K562 (cell line): ENCODE measurements around the gene NQO2. TPM values are rescaled to one million over a fixed set of nuclear protein-coding genes. Genes with fewer than 3 reads are reported as not detected.

Experiments used
- CEBPB ChIP-seq: fragments of 450-650 bp; IDR thresholded peaks from 2 replicates; pipeline ENCODE4 v1.6.1; 2016; ENCODE audit warnings: missing genetic modification characterization, missing compliant biosample characterization
- CHCHD3 ChIP-seq: fragments of 250-450 bp; sonication (Bioruptor Pico); IDR thresholded peaks from 2 replicates; pipeline ENCODE4 v2.1.2; 2022; ENCODE audit warnings: mild to moderate bottlenecking
- EP300 ChIP-seq: IDR thresholded peaks from 2 replicates; pipeline ENCODE4 v1.6.1; 2012; ENCODE audit warnings: low read length, improper control_type of control experiment
- GABPA ChIP-seq: fragments of 200-800 bp; sonication (Bioruptor generic); conservative IDR thresholded peaks from 2 replicates; pipeline ENCODE4 v1.6.1; 2016; ENCODE audit warnings: low read depth, missing genetic modification characterization, missing compliant biosample characterization
- NUFIP1 ChIP-seq: fragments of 450-650 bp; IDR thresholded peaks from 2 replicates; pipeline ENCODE4 v1.6.1; 2018; ENCODE audit not compliant: partially characterized antibody
- RBFOX2 ChIP-seq: fragments of 200-400 bp; formaldehyde crosslinking; IDR thresholded peaks from 2 replicates; pipeline ENCODE4 v1.6.1; 2017; ENCODE audit warnings: low read depth, mild to moderate bottlenecking, low read length, moderate library complexity
- SMARCC2 ChIP-seq: fragments of 450-650 bp; IDR thresholded peaks from 2 replicates; pipeline ENCODE4 v1.6.1; 2017; ENCODE audit warnings: antibody characterized with exemption, moderate library complexity, mild to moderate bottlenecking, low read depth
- ZBTB1 ChIP-seq: sonication (generic); formaldehyde crosslinking; IDR thresholded peaks from 2 replicates; pipeline ENCODE4 v1.8.1; 2023; ENCODE audit warnings: missing genetic modification reagents, low read depth, mild to moderate bottlenecking, borderline replicate concordance
- ZC3H8 ChIP-seq: fragments of 450-650 bp; IDR thresholded peaks from 2 replicates; pipeline ENCODE4 v1.6.1; 2017
- ZNF175 ChIP-seq: fragments of 200-800 bp; sonication (Bioruptor generic); IDR thresholded peaks from 2 replicates; pipeline ENCODE4 v1.6.1; 2016; ENCODE audit warnings: low read depth, mild to moderate bottlenecking, missing genetic modification characterization, missing compliant biosample characterization
- polyA plus RNA-seq, 8 experiments: library from polyadenylated mRNA; depleted of rRNA in 4 of 8; stranded (reverse) in 5 of 8; unstranded in 3 of 8; fragments of >200 nt; fragmentation: Nextera tagmentation in 2 of 8; fragmentation: Illumina TruSeq in 1 of 8; extraction: Ambion mirVana in 2 of 8; extraction: Trizol in 1 of 8; gene quantifications; 2 replicates each; pipeline versions ENCODE4 v1.2.1 to v1.2.3, GENCODE V29; 2011 to 2014; ENCODE audit warnings: inconsistent platforms in 1 of 8, missing spikeins in 1 of 8
- total RNA-seq, 7 experiments: library from RNA; depleted of rRNA in 6 of 7; stranded (reverse); fragments of >200 nt in 6 of 7; fragmentation: Illumina TruSeq in 2 of 7; extraction: Trizol in 2 of 7; gene quantifications; 2 replicates each; pipeline versions ENCODE4 v1.2.1 to v1.2.3, GENCODE V29; 2011 to 2021; ENCODE audit warnings: low replicate concordance in 1 of 7
- TF ChIP-seq, protein P1 (sequence below): sonication (generic); formaldehyde crosslinking; IDR thresholded peaks from 2 replicates; pipeline ENCODE4 v1.8.0; 2023; ENCODE audit warnings: missing genetic modification reagents, mild to moderate bottlenecking, borderline replicate concordance
- TF ChIP-seq, protein P2 (sequence below), 3 experiments: fragments of 200-800 bp in 1 of 3; fragments of 250-450 bp in 1 of 3; fragments of 450-650 bp in 1 of 3; sonication (Bioruptor Pico) in 1 of 3; sonication (Bioruptor generic) in 1 of 3; formaldehyde crosslinking in 1 of 3; IDR thresholded peaks; 2 replicates each; pipeline versions ENCODE4 v1.6.1 to v1.8.0; 2016 to 2022; ENCODE audit warnings: mild to moderate bottlenecking in 2 of 3, missing genetic modification characterization in 2 of 3, missing compliant biosample characterization in 1 of 3, moderate library complexity in 1 of 3
- TF ChIP-seq, protein P3 (sequence below): fragments of 450-650 bp; formaldehyde crosslinking; conservative IDR thresholded peaks from 2 replicates; pipeline ENCODE4 v1.4.0; 2022; ENCODE audit warnings: mild to moderate bottlenecking, missing genetic modification characterization

The NQO2 gene
- total and polyA plus RNA-seq, 9 of the 15 experiments (the other 6 are each of a cell fraction or from before 2014, with no cell fraction given), result 54.6 to 214 (median 116) TPM

DNA sequence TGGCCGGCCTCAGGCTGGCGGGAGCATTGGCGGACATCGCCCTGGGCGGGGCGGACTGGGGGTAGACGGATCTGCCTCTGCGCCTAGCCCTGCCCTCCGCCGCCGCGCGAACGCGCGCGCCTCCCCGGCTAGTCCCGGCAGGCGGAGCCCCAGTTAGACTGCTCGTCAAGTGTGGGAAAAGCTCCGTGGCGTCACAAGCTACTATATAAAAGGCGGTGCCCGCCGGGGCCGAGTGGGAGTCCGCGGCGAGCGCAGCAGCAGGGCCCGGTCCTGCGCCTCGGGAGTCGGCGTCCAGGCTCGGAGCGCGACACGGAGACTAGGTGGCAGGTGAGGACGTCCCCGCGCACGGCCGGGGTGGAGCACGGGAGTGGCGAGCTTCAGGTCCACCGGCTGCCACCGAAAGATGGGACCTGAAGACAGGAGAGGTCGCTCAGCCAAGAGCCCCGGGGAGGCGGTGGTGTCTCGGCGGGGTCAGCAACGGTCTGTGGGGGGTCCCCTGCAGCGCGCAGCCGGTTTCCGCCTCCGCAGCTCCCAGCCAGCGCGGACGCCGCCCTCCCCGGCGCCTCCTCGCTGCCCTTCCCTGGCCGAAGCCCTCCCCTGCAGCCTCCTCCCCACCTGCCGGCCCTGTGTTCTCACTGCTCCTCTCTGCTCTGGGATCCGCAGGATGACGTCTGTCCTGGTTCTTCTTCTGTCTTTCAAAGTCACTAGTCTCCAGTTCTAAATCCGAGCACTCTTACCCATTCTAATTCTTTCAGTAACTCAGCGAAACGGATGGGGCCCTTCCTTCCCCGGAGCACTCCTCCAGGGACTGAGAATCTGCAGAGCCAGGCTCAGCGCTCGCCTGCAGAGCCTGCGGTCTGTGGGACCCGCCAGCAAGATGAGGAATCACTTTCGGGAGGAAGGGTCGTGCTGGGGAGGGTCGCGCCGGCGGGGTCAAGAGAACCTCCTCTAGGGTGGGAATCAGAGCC, 64.3 kb downstream of the NQO2 start (continued):
- TF ChIP-seq, protein P1, sequence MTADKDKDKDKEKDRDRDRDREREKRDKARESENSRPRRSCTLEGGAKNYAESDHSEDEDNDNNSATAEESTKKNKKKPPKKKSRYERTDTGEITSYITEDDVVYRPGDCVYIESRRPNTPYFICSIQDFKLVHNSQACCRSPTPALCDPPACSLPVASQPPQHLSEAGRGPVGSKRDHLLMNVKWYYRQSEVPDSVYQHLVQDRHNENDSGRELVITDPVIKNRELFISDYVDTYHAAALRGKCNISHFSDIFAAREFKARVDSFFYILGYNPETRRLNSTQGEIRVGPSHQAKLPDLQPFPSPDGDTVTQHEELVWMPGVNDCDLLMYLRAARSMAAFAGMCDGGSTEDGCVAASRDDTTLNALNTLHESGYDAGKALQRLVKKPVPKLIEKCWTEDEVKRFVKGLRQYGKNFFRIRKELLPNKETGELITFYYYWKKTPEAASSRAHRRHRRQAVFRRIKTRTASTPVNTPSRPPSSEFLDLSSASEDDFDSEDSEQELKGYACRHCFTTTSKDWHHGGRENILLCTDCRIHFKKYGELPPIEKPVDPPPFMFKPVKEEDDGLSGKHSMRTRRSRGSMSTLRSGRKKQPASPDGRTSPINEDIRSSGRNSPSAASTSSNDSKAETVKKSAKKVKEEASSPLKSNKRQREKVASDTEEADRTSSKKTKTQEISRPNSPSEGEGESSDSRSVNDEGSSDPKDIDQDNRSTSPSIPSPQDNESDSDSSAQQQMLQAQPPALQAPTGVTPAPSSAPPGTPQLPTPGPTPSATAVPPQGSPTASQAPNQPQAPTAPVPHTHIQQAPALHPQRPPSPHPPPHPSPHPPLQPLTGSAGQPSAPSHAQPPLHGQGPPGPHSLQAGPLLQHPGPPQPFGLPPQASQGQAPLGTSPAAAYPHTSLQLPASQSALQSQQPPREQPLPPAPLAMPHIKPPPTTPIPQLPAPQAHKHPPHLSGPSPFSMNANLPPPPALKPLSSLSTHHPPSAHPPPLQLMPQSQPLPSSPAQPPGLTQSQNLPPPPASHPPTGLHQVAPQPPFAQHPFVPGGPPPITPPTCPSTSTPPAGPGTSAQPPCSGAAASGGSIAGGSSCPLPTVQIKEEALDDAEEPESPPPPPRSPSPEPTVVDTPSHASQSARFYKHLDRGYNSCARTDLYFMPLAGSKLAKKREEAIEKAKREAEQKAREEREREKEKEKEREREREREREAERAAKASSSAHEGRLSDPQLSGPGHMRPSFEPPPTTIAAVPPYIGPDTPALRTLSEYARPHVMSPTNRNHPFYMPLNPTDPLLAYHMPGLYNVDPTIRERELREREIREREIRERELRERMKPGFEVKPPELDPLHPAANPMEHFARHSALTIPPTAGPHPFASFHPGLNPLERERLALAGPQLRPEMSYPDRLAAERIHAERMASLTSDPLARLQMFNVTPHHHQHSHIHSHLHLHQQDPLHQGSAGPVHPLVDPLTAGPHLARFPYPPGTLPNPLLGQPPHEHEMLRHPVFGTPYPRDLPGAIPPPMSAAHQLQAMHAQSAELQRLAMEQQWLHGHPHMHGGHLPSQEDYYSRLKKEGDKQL, result peak; percentile 89; the same call in 1 of the 2 replicates
- TF ChIP-seq, protein P2, sequence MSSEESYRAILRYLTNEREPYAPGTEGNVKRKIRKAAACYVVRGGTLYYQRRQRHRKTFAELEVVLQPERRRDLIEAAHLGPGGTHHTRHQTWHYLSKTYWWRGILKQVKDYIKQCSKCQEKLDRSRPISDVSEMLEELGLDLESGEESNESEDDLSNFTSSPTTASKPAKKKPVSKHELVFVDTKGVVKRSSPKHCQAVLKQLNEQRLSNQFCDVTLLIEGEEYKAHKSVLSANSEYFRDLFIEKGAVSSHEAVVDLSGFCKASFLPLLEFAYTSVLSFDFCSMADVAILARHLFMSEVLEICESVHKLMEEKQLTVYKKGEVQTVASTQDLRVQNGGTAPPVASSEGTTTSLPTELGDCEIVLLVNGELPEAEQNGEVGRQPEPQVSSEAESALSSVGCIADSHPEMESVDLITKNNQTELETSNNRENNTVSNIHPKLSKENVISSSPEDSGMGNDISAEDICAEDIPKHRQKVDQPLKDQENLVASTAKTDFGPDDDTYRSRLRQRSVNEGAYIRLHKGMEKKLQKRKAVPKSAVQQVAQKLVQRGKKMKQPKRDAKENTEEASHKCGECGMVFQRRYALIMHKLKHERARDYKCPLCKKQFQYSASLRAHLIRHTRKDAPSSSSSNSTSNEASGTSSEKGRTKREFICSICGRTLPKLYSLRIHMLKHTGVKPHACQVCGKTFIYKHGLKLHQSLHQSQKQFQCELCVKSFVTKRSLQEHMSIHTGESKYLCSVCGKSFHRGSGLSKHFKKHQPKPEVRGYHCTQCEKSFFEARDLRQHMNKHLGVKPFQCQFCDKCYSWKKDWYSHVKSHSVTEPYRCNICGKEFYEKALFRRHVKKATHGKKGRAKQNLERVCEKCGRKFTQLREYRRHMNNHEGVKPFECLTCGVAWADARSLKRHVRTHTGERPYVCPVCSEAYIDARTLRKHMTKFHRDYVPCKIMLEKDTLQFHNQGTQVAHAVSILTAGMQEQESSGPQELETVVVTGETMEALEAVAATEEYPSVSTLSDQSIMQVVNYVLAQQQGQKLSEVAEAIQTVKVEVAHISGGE (CRISPR knock-in tag; IDR thresholded peaks at IDR 0.05), result peak in 1 of 3 experiments; percentile 67; a peak in 1 of 6 replicates
- TF ChIP-seq GABPA (tag), result no peak
- TF ChIP-seq, protein P3, sequence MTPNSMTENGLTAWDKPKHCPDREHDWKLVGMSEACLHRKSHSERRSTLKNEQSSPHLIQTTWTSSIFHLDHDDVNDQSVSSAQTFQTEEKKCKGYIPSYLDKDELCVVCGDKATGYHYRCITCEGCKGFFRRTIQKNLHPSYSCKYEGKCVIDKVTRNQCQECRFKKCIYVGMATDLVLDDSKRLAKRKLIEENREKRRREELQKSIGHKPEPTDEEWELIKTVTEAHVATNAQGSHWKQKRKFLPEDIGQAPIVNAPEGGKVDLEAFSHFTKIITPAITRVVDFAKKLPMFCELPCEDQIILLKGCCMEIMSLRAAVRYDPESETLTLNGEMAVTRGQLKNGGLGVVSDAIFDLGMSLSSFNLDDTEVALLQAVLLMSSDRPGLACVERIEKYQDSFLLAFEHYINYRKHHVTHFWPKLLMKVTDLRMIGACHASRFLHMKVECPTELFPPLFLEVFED (CRISPR knock-in tag), result 0 out of 2 replicates have a peak, but pooled peaks have one; percentile 4
- no peak for TF ChIP-seq ZC3H8
- no peak for TF ChIP-seq NUFIP1
- no peak; the same call in 1 of the 2 replicates for TF ChIP-seq SMARCC2
- no peak for TF ChIP-seq CEBPB
- TF ChIP-seq ZBTB1 (CRISPR knock-in tag), result peak; percentile 59; the same call in 1 of the 2 replicates
- peak; percentile 94 for TF ChIP-seq RBFOX2
- TF ChIP-seq ZNF175, result no peak
- TF ChIP-seq CHCHD3 (CRISPR knock-in tag), result no peak
- peak; percentile 30 for TF ChIP-seq EP300
